GM23338 (cell line): ENCODE results near the gene IBA57. TPM values are rescaled to one million over a fixed set of nuclear protein-coding genes. Genes with fewer than 3 reads are reported as not detected.

Experiments
- ATAC-seq: fragments of 200-7000 bp; cut with Tn5 transposase; 3 replicates; pipeline ENCODE4 v1.9.1; 2020
- DNase-seq: peaks from one replicate; pipeline ENCODE4 v3.0.0-alpha.2; 2015; ENCODE audit warnings: low spot score
- H2AFZ ChIP-seq: fragments of 200-600 bp; sonication (generic); 2 replicates; pipeline ENCODE4 v1.8.0; 2016; ENCODE audit warnings: antibody characterized with exemption, mild to moderate bottlenecking, moderate library complexity
- H3F3A ChIP-seq: fragments of 200-600 bp; sonication (generic); replicated peaks from 2 replicates; pipeline ENCODE4 v1.8.0; 2017; ENCODE audit warnings: antibody characterized with exemption, mixed run types, low read depth
- H3K27ac ChIP-seq: fragments of 200-600 bp; sonication (generic); 2 replicates; pipeline ENCODE4 v1.6.1; 2016; ENCODE audit warnings: low read depth
- H3K27me3 ChIP-seq: fragments of 200-600 bp; sonication (generic); 2 replicates; pipeline ENCODE4 v1.8.0; 2016; ENCODE audit warnings: mild to moderate bottlenecking, mixed run types, moderate library complexity; ENCODE audit not compliant: insufficient read depth
- H3K36me3 ChIP-seq: fragments of 200-600 bp; sonication (generic); 2 replicates; pipeline ENCODE4 v1.8.0; 2016; ENCODE audit warnings: mild to moderate bottlenecking; ENCODE audit not compliant: insufficient read depth
- H3K4me1 ChIP-seq: fragments of 200-600 bp; sonication (generic); 2 replicates; pipeline ENCODE4 v1.8.0; 2016; ENCODE audit warnings: mild to moderate bottlenecking, moderate library complexity; ENCODE audit not compliant: insufficient read depth
- H3K4me2 ChIP-seq: fragments of 200-600 bp; sonication (generic); 2 replicates; pipeline ENCODE4 v1.7.1; 2017; ENCODE audit warnings: mixed run types
- H3K4me3 ChIP-seq: fragments of 200-600 bp; sonication (generic); 2 replicates; pipeline ENCODE4 v1.6.1; 2016; ENCODE audit warnings: mixed run types
- H3K79me2 ChIP-seq: fragments of 200-600 bp; sonication (generic); replicated peaks from 2 replicates; pipeline ENCODE4 v1.8.0; 2017; ENCODE audit warnings: mild to moderate bottlenecking; ENCODE audit not compliant: insufficient read depth
- H3K9me2 ChIP-seq: fragments of 200-600 bp; sonication (generic); 2 replicates; pipeline ENCODE4 v1.8.0; 2017; ENCODE audit not compliant: insufficient read depth
- H4K20me1 ChIP-seq: fragments of 200-600 bp; sonication (generic); replicated peaks from 2 replicates; pipeline ENCODE4 v1.8.0; 2017; ENCODE audit warnings: mild to moderate bottlenecking; ENCODE audit not compliant: insufficient read depth
- H3K27ac Mint-ChIP-seq: 2 replicates; pipeline ENCODE4 v1.8.0; 2020; ENCODE audit warnings: inconsistent platforms, mild to moderate bottlenecking, moderate library complexity, mixed read lengths
- H3K27me3 Mint-ChIP-seq: 3 replicates; pipeline ENCODE4 v1.8.0; 2022; ENCODE audit warnings: low read depth, mild to moderate bottlenecking, moderate library complexity, mixed read lengths, inconsistent platforms; ENCODE audit not compliant: insufficient read depth, poor library complexity
- H3K36me3 Mint-ChIP-seq: 3 replicates; pipeline ENCODE4 v1.8.0; 2021; ENCODE audit warnings: low read depth, mild to moderate bottlenecking, inconsistent platforms, moderate library complexity, mixed read lengths
- H3K4me1 Mint-ChIP-seq: 3 replicates; pipeline ENCODE4 v1.8.0; 2020; ENCODE audit warnings: mild to moderate bottlenecking, inconsistent platforms, mixed read lengths
- H3K4me3 Mint-ChIP-seq: 3 replicates; pipeline ENCODE4 v1.8.0; 2021; ENCODE audit warnings: moderate library complexity, mild to moderate bottlenecking, inconsistent platforms, mixed read lengths
- H3K9me3 Mint-ChIP-seq: 3 replicates; pipeline ENCODE4 v1.8.0; 2020; ENCODE audit warnings: moderate library complexity, mild to moderate bottlenecking, inconsistent platforms, mixed read lengths
- CREB1 ChIP-seq: fragments of 250-450 bp; sonication (Bioruptor Pico); IDR thresholded peaks from 2 replicates; pipeline ENCODE4 v1.5.0; 2020; ENCODE audit warnings: low read depth, mild to moderate bottlenecking, moderate library complexity
- NANOG ChIP-seq: IDR thresholded peaks from 2 replicates; pipeline ENCODE4 v1.6.1; 2016; ENCODE audit warnings: antibody characterized with exemption, borderline replicate concordance
- POLR2AphosphoS5 ChIP-seq: IDR thresholded peaks from 2 replicates; pipeline ENCODE4 v1.6.1; 2016; ENCODE audit warnings: antibody characterized with exemption, low read depth
- STAT1 ChIP-seq: IDR thresholded peaks from one replicate; pipeline ENCODE4 v1.6.1; 2016; ENCODE audit warnings: antibody characterized with exemption; ENCODE audit not compliant: unreplicated experiment
- ZNF114 ChIP-seq: fragments of 250-450 bp; sonication (Bioruptor Pico); IDR thresholded peaks from 2 replicates; pipeline ENCODE4 v1.5.0; 2020; ENCODE audit warnings: mild to moderate bottlenecking, moderate library complexity
- ZNF331 ChIP-seq: fragments of 250-450 bp; sonication (Bioruptor Pico); IDR thresholded peaks from 2 replicates; pipeline ENCODE4 v1.5.0; 2020; ENCODE audit warnings: low read depth, mild to moderate bottlenecking, moderate library complexity
- polyA plus RNA-seq: library from polyadenylated mRNA; unstranded; fragments of >200 nt; fragmentation: Nextera tagmentation; extraction: Ambion mirVana; gene quantifications from 2 replicates; pipeline ENCODE4 v1.2.1, GENCODE V29; 2016
- small RNA-seq: library from RNA; depleted of rRNA; stranded (forward); fragments of <200 nt; gene quantifications from one replicate; pipeline ENCODE3, GENCODE V24; 2014; ENCODE audit warnings: low replicate concordance
- total RNA-seq: library from RNA; depleted of rRNA; stranded (reverse); fragments of >200 nt; shearing (Covaris generic); gene quantifications from 2 replicates; pipeline ENCODE4 v1.2.3, GENCODE V29; 2014; rRNA removed
- TF ChIP-seq, protein P1 (sequence below): IDR thresholded peaks from 2 replicates; pipeline ENCODE4 v1.6.1; 2016; ENCODE audit warnings: antibody characterized with exemption
- TF ChIP-seq, protein P2 (sequence below), 2 experiments: fragments of 200-600 bp in 1 of 2; sonication (generic) in 1 of 2; conservative IDR thresholded peaks; 2 replicates each; pipeline versions ENCODE4 v1.5.1 to v1.6.1; 2016 to 2017; ENCODE audit warnings: antibody characterized with exemption in 2 of 2, low read depth in 2 of 2, mild to moderate bottlenecking in 2 of 2, moderate library complexity in 1 of 2
- TF ChIP-seq, protein P3 (sequence below): fragments of 250-450 bp; sonication (Bioruptor Pico); IDR thresholded peaks from 2 replicates; pipeline ENCODE4 v1.5.0; 2020; ENCODE audit warnings: mild to moderate bottlenecking, moderate library complexity

IBA57 gene
- total and polyA plus RNA-seq, 2 experiments from 2014 or later: 1.1 to 10.3 TPM

DNA sequence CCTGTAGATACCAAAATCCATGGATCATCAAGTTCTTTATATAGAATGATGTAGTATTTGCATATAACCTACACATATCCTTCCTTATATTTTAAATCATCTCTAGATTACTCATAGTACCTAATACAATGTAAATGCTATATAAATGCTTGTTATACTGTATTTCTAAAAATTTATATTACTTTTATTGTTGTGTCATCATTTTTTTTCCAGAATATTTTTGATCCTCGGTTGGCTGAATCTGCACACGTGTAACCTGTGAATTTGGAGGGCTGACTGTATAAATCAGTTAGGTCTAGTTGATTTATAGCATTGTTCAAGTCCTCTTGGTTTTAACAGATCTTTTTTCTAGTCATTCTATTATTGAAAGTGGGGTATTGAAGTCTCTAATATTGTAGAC, 65.6 kb downstream of the IBA57 start:
- Histone ChIP-seq H3K9me2 (no peaks in the 10 kb centered on the region), H3K27ac (no peak overlapping the region), H3K4me2 (no peak overlapping the region), H3K27me3 (no peaks in the 10 kb centered on the region), H2AFZ (no peak overlapping the region), H3K4me1 (no peaks in the 10 kb centered on the region), H3F3A (no peaks in the 10 kb centered on the region), H3K4me3 (no peak overlapping the region), H3K79me2 (peaks cover 12% of the 10 kb centered on the region), H4K20me1 (peaks cover 19% of the 10 kb centered on the region; the same call in 1 of the 2 replicates), H3K36me3 (peaks cover 9% of the 10 kb centered on the region; the same call in 1 of the 2 replicates)
- H3K9me3 Mint-ChIP-seq: no peaks in the 10 kb centered on the region
- TF ChIP-seq STAT1 (no peak), CREB1 (CRISPR knock-in tag) (no peak), POLR2AphosphoS5 (no peak), NANOG (no peak), ZNF114 (no peak), ZNF331 (no peak)
- TF ChIP-seq, protein P1, sequence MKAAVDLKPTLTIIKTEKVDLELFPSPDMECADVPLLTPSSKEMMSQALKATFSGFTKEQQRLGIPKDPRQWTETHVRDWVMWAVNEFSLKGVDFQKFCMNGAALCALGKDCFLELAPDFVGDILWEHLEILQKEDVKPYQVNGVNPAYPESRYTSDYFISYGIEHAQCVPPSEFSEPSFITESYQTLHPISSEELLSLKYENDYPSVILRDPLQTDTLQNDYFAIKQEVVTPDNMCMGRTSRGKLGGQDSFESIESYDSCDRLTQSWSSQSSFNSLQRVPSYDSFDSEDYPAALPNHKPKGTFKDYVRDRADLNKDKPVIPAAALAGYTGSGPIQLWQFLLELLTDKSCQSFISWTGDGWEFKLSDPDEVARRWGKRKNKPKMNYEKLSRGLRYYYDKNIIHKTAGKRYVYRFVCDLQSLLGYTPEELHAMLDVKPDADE: no peak
- TF ChIP-seq, protein P2, sequence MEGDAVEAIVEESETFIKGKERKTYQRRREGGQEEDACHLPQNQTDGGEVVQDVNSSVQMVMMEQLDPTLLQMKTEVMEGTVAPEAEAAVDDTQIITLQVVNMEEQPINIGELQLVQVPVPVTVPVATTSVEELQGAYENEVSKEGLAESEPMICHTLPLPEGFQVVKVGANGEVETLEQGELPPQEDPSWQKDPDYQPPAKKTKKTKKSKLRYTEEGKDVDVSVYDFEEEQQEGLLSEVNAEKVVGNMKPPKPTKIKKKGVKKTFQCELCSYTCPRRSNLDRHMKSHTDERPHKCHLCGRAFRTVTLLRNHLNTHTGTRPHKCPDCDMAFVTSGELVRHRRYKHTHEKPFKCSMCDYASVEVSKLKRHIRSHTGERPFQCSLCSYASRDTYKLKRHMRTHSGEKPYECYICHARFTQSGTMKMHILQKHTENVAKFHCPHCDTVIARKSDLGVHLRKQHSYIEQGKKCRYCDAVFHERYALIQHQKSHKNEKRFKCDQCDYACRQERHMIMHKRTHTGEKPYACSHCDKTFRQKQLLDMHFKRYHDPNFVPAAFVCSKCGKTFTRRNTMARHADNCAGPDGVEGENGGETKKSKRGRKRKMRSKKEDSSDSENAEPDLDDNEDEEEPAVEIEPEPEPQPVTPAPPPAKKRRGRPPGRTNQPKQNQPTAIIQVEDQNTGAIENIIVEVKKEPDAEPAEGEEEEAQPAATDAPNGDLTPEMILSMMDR (conservative IDR thresholded peaks at IDR 0.05; ENCODE audit: low read depth in 2 of 2): no peak
- TF ChIP-seq, protein P3, sequence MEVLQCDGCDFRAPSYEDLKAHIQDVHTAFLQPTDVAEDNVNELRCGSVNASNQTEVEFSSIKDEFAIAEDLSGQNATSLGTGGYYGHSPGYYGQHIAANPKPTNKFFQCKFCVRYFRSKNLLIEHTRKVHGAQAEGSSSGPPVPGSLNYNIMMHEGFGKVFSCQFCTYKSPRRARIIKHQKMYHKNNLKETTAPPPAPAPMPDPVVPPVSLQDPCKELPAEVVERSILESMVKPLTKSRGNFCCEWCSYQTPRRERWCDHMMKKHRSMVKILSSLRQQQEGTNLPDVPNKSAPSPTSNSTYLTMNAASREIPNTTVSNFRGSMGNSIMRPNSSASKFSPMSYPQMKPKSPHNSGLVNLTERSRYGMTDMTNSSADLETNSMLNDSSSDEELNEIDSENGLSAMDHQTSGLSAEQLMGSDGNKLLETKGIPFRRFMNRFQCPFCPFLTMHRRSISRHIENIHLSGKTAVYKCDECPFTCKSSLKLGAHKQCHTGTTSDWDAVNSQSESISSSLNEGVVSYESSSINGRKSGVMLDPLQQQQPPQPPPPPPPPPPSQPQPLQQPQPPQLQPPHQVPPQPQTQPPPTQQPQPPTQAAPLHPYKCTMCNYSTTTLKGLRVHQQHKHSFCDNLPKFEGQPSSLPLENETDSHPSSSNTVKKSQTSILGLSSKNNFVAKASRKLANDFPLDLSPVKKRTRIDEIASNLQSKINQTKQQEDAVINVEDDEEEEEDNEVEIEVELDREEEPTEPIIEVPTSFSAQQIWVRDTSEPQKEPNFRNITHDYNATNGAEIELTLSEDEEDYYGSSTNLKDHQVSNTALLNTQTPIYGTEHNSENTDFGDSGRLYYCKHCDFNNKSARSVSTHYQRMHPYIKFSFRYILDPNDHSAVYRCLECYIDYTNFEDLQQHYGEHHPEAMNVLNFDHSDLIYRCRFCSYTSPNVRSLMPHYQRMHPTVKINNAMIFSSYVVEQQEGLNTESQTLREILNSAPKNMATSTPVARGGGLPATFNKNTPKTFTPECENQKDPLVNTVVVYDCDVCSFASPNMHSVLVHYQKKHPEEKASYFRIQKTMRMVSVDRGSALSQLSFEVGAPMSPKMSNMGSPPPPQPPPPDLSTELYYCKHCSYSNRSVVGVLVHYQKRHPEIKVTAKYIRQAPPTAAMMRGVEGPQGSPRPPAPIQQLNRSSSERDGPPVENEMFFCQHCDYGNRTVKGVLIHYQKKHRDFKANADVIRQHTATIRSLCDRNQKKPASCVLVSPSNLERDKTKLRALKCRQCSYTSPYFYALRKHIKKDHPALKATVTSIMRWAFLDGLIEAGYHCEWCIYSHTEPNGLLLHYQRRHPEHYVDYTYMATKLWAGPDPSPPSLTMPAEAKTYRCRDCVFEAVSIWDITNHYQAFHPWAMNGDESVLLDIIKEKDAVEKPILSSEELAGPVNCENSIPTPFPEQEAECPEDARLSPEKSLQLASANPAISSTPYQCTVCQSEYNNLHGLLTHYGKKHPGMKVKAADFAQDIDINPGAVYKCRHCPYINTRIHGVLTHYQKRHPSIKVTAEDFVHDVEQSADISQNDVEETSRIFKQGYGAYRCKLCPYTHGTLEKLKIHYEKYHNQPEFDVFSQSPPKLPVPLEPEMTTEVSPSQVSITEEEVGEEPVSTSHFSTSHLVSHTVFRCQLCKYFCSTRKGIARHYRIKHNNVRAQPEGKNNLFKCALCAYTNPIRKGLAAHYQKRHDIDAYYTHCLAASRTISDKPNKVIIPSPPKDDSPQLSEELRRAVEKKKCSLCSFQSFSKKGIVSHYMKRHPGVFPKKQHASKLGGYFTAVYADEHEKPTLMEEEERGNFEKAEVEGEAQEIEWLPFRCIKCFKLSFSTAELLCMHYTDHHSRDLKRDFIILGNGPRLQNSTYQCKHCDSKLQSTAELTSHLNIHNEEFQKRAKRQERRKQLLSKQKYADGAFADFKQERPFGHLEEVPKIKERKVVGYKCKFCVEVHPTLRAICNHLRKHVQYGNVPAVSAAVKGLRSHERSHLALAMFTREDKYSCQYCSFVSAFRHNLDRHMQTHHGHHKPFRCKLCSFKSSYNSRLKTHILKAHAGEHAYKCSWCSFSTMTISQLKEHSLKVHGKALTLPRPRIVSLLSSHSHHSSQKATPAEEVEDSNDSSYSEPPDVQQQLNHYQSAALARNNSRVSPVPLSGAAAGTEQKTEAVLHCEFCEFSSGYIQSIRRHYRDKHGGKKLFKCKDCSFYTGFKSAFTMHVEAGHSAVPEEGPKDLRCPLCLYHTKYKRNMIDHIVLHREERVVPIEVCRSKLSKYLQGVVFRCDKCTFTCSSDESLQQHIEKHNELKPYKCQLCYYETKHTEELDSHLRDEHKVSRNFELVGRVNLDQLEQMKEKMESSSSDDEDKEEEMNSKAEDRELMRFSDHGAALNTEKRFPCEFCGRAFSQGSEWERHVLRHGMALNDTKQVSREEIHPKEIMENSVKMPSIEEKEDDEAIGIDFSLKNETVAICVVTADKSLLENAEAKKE (CRISPR knock-in tag): no peak
- no peak overlapping the region for H3K27ac Mint-ChIP-seq
- H3K4me1 Mint-ChIP-seq: no peaks in the 10 kb centered on the region
- no peaks in the 10 kb centered on the region for H3K27me3 Mint-ChIP-seq
- peaks cover 46% of the 10 kb centered on the region for H3K36me3 Mint-ChIP-seq
- DNase-seq: no peak
- no peak overlapping the region for H3K4me3 Mint-ChIP-seq
- no peak for ATAC-seq

Small RNAs within 50 kb of the gene (small RNA-seq; reads per million reads assigned to genes)
- not detected for gene AL359510.1

Other genes starting within 250 kb of the IBA57 start
- gene WNT9A, start 217.9 kb upstream of the IBA57 start, total RNA-seq: 1.8 and 2.0 TPM in 2 replicates
- gene WNT9A, start 217.9 kb upstream of the IBA57 start, polyA plus RNA-seq: 0.06 and 0.07 TPM in 2 replicates
- gene WNT3A, start 158.8 kb upstream of the IBA57 start, total RNA-seq: 0.07 and 0.12 TPM in 2 replicates
- 0.40 and 0.65 TPM in 2 replicates for gene WNT3A, start 158.8 kb upstream of the IBA57 start, polyA plus RNA-seq
- gene ARF1, start 83.1 kb upstream of the IBA57 start, total RNA-seq: 199 and 210 TPM in 2 replicates
- gene ARF1, start 83.1 kb upstream of the IBA57 start, polyA plus RNA-seq: 292 and 306 TPM in 2 replicates
- 11.3 and 14.0 TPM in 2 replicates for gene C1orf35, start 62.5 kb upstream of the IBA57 start, total RNA-seq
- gene C1orf35, start 62.5 kb upstream of the IBA57 start, polyA plus RNA-seq: 67.6 and 75.9 TPM in 2 replicates
- 81.2 and 92.4 TPM in 2 replicates for gene MRPL55, start 56.5 kb upstream of the IBA57 start, total RNA-seq
- 172 and 182 TPM in 2 replicates for gene MRPL55, start 56.5 kb upstream of the IBA57 start, polyA plus RNA-seq
- gene GUK1, start 25.5 kb upstream of the IBA57 start, total RNA-seq: 84.0 and 87.5 TPM in 2 replicates
- 104 and 121 TPM in 2 replicates for gene GUK1, start 25.5 kb upstream of the IBA57 start, polyA plus RNA-seq
- 0.58 and 1.2 TPM in 2 replicates for gene GJC2, start 15.9 kb upstream of the IBA57 start, total RNA-seq
- gene GJC2, start 15.9 kb upstream of the IBA57 start, polyA plus RNA-seq: 0.15 and 0.23 TPM in 2 replicates
- gene OBSCN, start 42.2 kb downstream of the IBA57 start, total RNA-seq: 21.5 and 38.5 TPM in 2 replicates
- 8.4 and 9.6 TPM in 2 replicates for gene OBSCN, start 42.2 kb downstream of the IBA57 start, polyA plus RNA-seq
- 37.2 and 41.2 TPM in 2 replicates for gene TRIM11, start 241.0 kb downstream of the IBA57 start, total RNA-seq
- 16.2 and 17.5 TPM in 2 replicates for gene TRIM11, start 241.0 kb downstream of the IBA57 start, polyA plus RNA-seq